Aorta (tissue), 5 donors: Measurements from ENCODE around the gene C1RL. TPM values are rescaled to one million over a fixed set of nuclear protein-coding genes. Genes with fewer than 3 reads are reported as not detected.
A peak's percentile ranks its signal among the peaks of the same experiment; 100 is the strongest.

ENCODE experiments used
- ATAC-seq: fragments of 200-7000 bp; cut with Tn5 transposase; one replicate; pipeline ENCODE4 v1.9.1; 2022; ENCODE audit warnings: moderate library complexity; ENCODE audit not compliant: low FRiP score
- DNase-seq, 2 donors: peaks; one replicate each; pipeline ENCODE4 v3.0.0-alpha.2; 2020
- H3K27ac ChIP-seq, 2 donors: one replicate each; pipeline ENCODE4 v1.5.1; 2013; ENCODE audit warnings: low read length in 2 of 2, mild to moderate bottlenecking in 2 of 2, moderate library complexity in 2 of 2, control low read depth in 1 of 2, inconsistent platforms in 1 of 2, low read depth in 1 of 2
- H3K27me3 ChIP-seq, 2 donors: one replicate each; pipeline ENCODE4 v1.6.1; 2013; ENCODE audit warnings: control low read depth in 1 of 2, low read length in 1 of 2, mild to moderate bottlenecking in 1 of 2, moderate library complexity in 1 of 2; ENCODE audit not compliant: insufficient read depth in 2 of 2, control insufficient read depth in 1 of 2
- H3K36me3 ChIP-seq, 2 donors: one replicate each; pipeline ENCODE4 v1.6.1; 2013; ENCODE audit warnings: control low read depth in 1 of 2, low read length in 1 of 2, mild to moderate bottlenecking in 1 of 2; ENCODE audit not compliant: insufficient read depth in 2 of 2, control insufficient read depth in 1 of 2
- H3K4me1 ChIP-seq, 2 donors: one replicate each; pipeline ENCODE4 v1.6.1; 2013; ENCODE audit warnings: low read length in 2 of 2, control low read depth in 1 of 2, mild to moderate bottlenecking in 1 of 2, moderate library complexity in 1 of 2; ENCODE audit not compliant: insufficient read depth in 2 of 2, control insufficient read depth in 1 of 2
- H3K4me3 ChIP-seq, 2 donors: one replicate each; pipeline ENCODE4 v1.5.1; 2013; ENCODE audit warnings: low read length in 2 of 2, control low read depth in 1 of 2, mild to moderate bottlenecking in 1 of 2
- H3K9me3 ChIP-seq: one replicate; pipeline ENCODE4 v1.6.1; 2013; ENCODE audit warnings: mild to moderate bottlenecking, low read length; ENCODE audit not compliant: control insufficient read depth
- WGBS, 2 donors: extraction: QIAGEN DNeasy Blood & Tissue Kit; methylation state at CpG; one replicate each; pipeline ENCODE4 v1.1.7; 2013; 5-methylcytosine and 5-hydroxymethylcytosine counted together
- intact Hi-C, 2 donors: fragments of 100-400 bp; cut with DNase I; formaldehyde crosslinking; loops; one replicate each; pipeline versions ENCODE4 v1.14.2 to v1.15.0; 2022
- polyA plus RNA-seq, 2 donors: library from polyadenylated mRNA; stranded (reverse); fragments of 200-250 nt; gene quantifications; one replicate each; pipeline ENCODE4 v1.2.3, GENCODE V29; 2013
- total RNA-seq, 2 donors: library from RNA; stranded (reverse); fragmentation: NEBNext Ultra II Directional; extraction: Animal tissue kit (Norgen Biotek cat#: 25700); gene quantifications; one replicate each; pipeline ENCODE4 v1.2.1, GENCODE V29; 2021
- donor health status: healthy with polysubstance abuse.
- donor health status: Bipolar disorder and iron deficiency.
- donor health status: DM: no; HTN: no; CAD: no.
- donor health status: DM: no; HTN: no; CAD: no.
- donor health status: DM: yes; HTN: yes; CAD: no.

The C1RL gene
- total and polyA plus RNA-seq, 4 donors = 14.5 to 139 (median 83.6) TPM

DNA sequence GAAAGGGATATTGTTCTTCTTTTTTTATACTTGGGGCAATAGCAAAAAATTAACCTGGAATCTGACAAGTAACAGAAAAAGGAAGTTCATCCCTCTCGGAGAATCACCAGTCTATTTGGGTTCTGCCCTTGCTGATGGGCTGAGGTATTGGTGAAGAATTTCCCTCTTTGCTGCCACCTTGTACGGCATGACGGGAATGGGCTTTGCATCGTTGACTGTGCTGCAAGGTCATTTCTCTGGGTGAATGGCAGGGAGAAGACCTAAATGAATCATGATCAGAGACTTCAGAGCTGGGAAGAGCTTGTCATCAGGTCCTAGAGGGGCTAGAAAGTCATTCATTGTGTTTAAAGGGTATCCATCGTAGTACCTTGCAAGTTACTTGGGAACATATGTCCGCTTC, 36.5 kb downstream of the C1RL start:
- WGBS, 2 donors = 79 to 84% methylated on average over 6 of the region's 6 CpGs
- DNase-seq (no peak), ATAC-seq (no peak)
- Histone ChIP-seq H3K27me3 (no peaks in the 10 kb centered on the region), H3K9me3 (no peaks in the 10 kb centered on the region), H3K4me1 (no peaks in the 10 kb centered on the region), H3K36me3 (peaks cover 0 to 2% of the 10 kb centered on the region in 2 donors), H3K27ac (no peak overlapping the region), H3K4me3 (no peak overlapping the region)
- intact Hi-C loops = no loop called here

DNA sequence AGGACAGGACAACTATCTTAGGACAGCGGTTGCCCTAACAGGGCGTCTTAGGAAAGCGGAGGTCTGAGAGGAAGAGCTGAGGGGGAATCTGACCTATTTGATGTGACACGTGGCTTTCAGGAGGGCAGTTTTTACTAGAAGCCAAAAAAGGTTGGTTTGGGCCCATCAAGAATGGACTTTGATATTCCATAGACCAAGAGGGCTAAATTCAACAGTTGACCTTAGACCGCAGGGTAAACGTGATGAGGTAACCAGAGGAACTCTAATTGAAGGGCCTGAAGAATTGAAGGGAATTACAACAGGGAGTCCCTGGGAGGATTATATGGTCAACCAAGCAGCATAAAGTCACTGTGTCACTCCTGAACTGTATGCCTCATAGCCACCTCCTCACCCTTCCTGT, 37.0 kb downstream of the C1RL start:
- 88% methylated on average over 6 of the region's 6 CpGs for WGBS, 2 donors
- Histone ChIP-seq H3K36me3 (peaks cover 0 to 2% of the 10 kb centered on the region in 2 donors), H3K4me1 (no peaks in the 10 kb centered on the region), H3K27ac (no peak overlapping the region), H3K4me3 (no peak overlapping the region), H3K9me3 (no peaks in the 10 kb centered on the region), H3K27me3 (no peaks in the 10 kb centered on the region)
- intact Hi-C loops = no loop called here
- no peak for ATAC-seq
- DNase-seq = no peak

DNA sequence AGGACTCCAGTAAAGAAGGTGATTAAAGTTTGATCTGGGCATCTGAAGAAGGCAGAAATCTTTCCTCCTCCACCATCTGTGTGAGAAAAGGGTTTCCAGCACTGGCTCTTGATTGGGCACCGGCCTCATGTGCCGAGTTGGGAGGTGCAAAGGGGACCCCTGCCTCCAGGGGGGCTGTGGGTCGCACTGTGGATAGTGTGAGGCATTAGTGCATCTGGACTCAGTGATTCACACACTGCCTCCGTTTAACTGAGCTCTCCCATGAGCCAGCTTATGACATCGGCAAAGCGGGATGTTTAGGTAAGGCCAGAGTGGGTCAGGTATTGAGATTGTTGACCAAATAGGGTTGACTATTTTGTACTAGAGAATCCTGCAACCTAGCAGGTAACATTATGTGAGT, 39.6 kb downstream of the C1RL start:
- ATAC-seq (no peak), DNase-seq (no peak)
- Histone ChIP-seq H3K4me3 (no peak overlapping the region), H3K27ac (no peak overlapping the region), H3K36me3 (peaks cover 0 to 4% of the 10 kb centered on the region in 2 donors), H3K27me3 (no peaks in the 10 kb centered on the region), H3K9me3 (no peaks in the 10 kb centered on the region), H3K4me1 (no peaks in the 10 kb centered on the region)
- intact Hi-C loops = no loop called here
- WGBS, 2 donors = 94% methylated on average over 6 of the region's 6 CpGs

DNA sequence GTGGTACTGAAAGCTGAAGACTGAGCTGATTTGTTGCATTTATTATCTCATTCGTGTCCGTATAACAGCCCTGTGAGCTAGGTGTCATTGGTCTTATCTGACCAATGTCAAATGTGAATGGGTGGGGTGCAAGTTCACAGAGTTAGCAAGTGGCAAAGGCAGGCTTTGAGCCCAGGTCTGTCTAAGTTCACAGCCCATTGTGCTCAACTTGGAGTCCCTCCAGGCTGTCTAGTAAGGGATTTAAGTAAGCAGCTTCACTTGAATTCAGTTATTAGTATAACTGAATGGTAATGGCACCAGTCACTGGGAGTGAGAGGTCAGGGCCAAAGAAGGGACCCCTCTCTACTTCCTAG, 40.0 kb downstream of the C1RL start:
- no peak overlapping the region for H3K27ac ChIP-seq
- intact Hi-C loops = no loop called here
- ATAC-seq = no peak

DNA sequence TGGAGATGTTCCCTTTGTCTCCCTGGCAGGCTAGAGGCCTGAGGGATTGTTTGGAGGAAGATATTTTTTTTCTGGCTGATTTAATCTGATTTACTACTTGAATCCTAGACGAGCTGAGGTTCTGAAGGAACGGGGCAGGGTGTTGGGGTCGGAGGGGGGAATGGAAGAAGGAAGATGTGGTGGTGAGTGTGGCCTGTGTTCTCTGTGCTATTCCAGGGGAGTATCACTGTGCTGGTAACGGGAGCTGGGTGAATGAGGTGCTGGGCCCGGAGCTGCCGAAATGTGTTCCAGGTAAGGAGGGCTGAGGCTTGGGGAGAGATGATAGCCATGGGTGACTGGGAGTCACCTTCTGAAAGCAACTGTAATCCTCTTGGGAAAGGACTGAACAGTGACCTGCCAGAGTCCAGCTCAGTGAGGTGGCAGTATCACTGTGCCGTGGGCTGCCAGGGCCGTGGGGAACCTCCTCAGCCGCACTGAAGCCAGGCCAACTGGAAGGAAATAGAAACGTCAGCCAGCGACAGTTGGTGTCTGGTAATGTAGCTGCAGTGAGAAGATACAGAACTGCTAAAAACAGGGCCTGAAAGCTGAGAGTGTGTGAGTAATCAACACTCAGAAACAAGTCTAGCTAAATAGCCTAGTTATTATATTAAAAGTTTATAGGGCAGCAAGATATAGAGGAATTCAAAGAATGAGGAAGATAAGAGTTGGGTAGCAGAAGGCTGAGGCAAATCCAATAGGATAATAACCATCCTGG, 40.6 kb downstream of the C1RL start:
- H3K4me3 ChIP-seq = no peak overlapping the region
- H3K4me1 ChIP-seq = no peaks in the 10 kb centered on the region
- 49 to 54% methylated on average over 11 of the region's 11 CpGs for WGBS, 2 donors
- no peak for DNase-seq
- H3K27me3 ChIP-seq = no peaks in the 10 kb centered on the region
- intact Hi-C loops = no loop called here
- ATAC-seq = peak; percentile 17
- peak overlapping the region in 1 of 2 donors; percentile 7 for H3K27ac ChIP-seq
- H3K9me3 ChIP-seq = no peaks in the 10 kb centered on the region
- peaks cover 0 to 4% of the 10 kb centered on the region in 2 donors for H3K36me3 ChIP-seq

More for the DNA sequence above, 40.0 kb downstream of the C1RL start:
- WGBS, 2 donors = 36 to 44% methylated on average over 2 of the region's 2 CpGs
- no peaks in the 10 kb centered on the region for H3K4me1 ChIP-seq
- no peaks in the 10 kb centered on the region for H3K9me3 ChIP-seq
- H3K4me3 ChIP-seq = no peak overlapping the region
- H3K27me3 ChIP-seq = no peaks in the 10 kb centered on the region
- DNase-seq = no peak
- peaks cover 0 to 4% of the 10 kb centered on the region in 2 donors for H3K36me3 ChIP-seq

DNA sequence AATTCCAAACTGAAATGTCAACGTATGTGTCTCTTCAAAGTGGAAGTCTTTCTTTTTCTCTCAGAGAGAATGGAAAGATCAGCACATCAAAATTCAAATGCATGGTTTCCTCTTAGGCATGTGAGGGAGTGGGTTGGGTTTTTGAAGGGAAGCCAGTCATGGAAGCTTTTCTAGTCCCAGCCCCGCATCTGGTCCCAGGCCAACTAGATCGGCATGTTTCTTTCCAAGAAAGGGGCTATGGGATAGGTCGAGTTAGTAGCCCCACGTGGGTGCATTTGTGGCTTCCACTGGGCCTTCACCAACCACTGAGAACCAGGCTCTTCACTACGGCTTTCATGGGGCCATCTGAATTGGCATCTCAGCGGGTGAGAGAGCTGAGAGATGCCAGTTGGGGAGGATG, 41.9 kb downstream of the C1RL start:
- 89% methylated on average over 7 of the region's 7 CpGs for WGBS, 2 donors
- Histone ChIP-seq H3K4me1 (no peaks in the 10 kb centered on the region), H3K27me3 (no peaks in the 10 kb centered on the region), H3K9me3 (no peaks in the 10 kb centered on the region), H3K4me3 (no peak overlapping the region), H3K27ac (no peak overlapping the region), H3K36me3 (peaks cover 0 to 4% of the 10 kb centered on the region in 2 donors)
- no peak for ATAC-seq
- DNase-seq = no peak
- intact Hi-C loops = no loop called here

DNA sequence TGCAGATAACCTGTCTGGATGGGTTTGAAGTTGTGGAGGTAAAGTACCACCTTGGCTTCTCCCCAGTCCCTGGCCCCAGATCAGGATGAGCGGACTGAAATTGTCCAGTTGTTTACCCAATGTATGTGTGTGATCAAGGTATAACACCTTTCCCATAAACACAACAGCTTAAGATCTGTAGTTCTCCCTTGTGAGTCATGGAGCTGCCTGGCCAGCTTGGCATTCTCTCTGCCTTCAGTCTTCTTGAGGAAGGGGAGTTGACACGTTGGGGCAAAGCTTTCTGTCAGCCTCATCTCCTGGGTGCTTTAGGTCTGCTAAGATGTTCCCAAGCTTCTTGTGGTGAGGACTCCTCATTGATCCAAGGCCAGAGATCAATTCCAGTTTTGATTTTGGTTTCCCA, 42.4 kb downstream of the C1RL start:
- Histone ChIP-seq H3K9me3 (no peaks in the 10 kb centered on the region), H3K27me3 (no peaks in the 10 kb centered on the region), H3K4me3 (no peak overlapping the region), H3K27ac (no peak overlapping the region), H3K4me1 (no peaks in the 10 kb centered on the region), H3K36me3 (peaks cover 0 to 4% of the 10 kb centered on the region in 2 donors)
- WGBS, 2 donors = 89 to 92% methylated on average over 2 of the region's 2 CpGs
- DNase-seq (no peak), ATAC-seq (no peak)
- intact Hi-C loops = no loop called here

DNA sequence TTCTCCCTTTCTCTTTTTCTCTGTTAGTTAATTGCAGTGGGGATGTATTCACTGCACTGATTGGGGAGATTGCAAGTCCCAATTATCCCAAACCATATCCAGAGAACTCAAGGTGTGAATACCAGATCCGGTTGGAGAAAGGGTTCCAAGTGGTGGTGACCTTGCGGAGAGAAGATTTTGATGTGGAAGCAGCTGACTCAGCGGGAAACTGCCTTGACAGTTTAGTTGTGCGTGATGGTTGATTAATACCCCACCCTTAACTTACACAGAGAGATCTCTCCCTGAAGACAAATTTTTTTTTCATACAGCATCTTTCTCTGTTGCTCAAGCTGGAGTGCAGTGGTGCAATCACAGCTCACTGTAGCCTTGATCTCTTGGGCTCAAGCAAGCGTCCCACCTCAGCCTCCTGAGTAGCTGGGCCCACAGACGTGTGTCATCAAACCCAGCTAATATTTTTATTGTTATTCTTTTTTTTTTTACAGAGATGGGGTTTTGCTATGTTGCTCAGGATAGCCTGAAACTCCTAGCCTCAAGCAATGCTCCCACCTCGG, 43.9 kb downstream of the C1RL start:
- WGBS, 2 donors = 91% methylated on average over 7 of the region's 7 CpGs
- H3K4me1 ChIP-seq = no peaks in the 10 kb centered on the region
- intact Hi-C loops = no loop called here
- ATAC-seq = no peak
- no peak overlapping the region for H3K27ac ChIP-seq
- no peak overlapping the region for H3K4me3 ChIP-seq
- H3K27me3 ChIP-seq = no peaks in the 10 kb centered on the region
- no peak for DNase-seq
- H3K9me3 ChIP-seq = no peaks in the 10 kb centered on the region
- peaks cover 0 to 2% of the 10 kb centered on the region in 2 donors for H3K36me3 ChIP-seq

DNA sequence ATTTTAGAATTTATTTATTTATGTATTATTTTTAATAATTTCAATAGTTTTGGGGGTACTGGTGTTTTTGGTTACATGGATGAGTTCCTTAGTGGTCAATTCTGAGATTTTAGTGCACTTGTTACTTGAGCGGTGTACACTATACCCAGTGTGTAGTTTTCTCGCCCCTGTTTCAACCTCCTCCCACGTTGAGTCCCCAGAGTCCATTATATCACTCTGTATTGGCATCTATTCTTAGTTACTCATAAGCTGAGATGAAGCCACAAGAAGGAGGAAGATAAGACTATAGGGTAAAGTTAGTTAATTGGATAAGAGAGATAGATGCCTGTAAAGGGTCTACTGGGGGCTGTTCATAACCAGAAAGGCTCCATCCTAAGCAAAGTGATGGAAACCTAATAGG, 44.5 kb downstream of the C1RL start:
- H3K36me3 ChIP-seq = peaks cover 0 to 2% of the 10 kb centered on the region in 2 donors
- intact Hi-C loops = no loop called here

More for the DNA sequence above, 44.5 kb downstream of the C1RL start:
- H3K27ac ChIP-seq = no peak overlapping the region
- H3K27me3 ChIP-seq = no peaks in the 10 kb centered on the region
- no peak for ATAC-seq
- WGBS, 2 donors = 68% methylated on average over 3 of the region's 3 CpGs
- H3K4me1 ChIP-seq = no peaks in the 10 kb centered on the region
- no peaks in the 10 kb centered on the region for H3K9me3 ChIP-seq
- DNase-seq = no peak
- H3K4me3 ChIP-seq = no peak overlapping the region
